GM21381 (cell line): Measurements from ENCODE around the gene CFAP100.

ENCODE experiments used
- ATAC-seq: cut with Tn5 transposase; IDR thresholded peaks from one replicate; pipeline ENCODE4 v1.9.1; 2021; ENCODE audit warnings: mild to moderate bottlenecking, moderate library complexity; ENCODE audit not compliant: unreplicated experiment

Gene CFAP100

GRCh38 chr3:126356373-126357264 is 38.1 kb upstream of the CFAP100 start:
- ATAC-seq = no peak

- ATAC-seq = peak; percentile 79
Measured at GRCh38 chr3:126357295-126358037, 37.2 kb upstream of the CFAP100 start, which contains the start of gene KLF15. TSS of gene KLF15 (minus strand) at chr3:126357408. CDS start at chr3:126352922, 4,486 bp downstream.

DNA sequence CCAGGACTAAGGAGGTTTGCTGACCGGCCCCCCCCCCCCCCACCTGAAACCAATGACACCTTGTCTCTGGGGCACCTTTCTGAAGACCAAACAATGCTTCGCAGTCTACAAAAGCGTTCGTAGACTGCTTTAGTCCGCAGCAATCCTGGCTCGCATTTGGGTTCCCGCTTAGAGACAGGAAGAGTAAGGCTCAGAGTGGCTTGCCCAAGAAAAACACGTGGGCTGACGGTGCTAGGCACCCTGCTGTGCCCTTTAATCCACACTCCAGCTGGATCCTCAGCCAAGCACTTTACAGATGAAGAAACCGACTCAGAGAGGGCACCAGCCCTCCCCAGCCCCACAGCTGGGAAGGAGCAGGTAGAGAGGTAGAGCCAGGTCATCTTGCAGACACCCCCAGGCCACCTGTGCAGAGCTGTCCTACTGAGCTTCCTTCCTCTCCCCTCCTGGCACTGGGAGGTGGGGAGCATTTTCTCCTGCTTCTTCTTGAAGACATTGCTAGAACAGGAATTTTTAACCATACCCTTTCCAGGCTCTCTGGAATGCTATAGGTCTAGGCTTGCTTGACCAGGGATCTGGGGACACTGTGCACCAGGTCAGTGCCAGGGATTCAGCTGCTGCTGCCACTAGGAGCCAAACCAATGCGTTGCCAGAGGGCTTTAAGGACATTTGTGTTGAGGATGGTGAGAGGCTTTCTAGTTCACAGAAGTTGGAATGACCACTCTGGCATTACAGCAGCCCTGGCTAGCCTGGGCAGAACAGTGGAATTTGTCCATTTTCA is 36.5 kb upstream of the CFAP100 start:
- no peak for ATAC-seq

- ATAC-seq = no peak
Measured at GRCh38 chr3:126358816-126359181, 35.9 kb upstream of the CFAP100 start.

DNA sequence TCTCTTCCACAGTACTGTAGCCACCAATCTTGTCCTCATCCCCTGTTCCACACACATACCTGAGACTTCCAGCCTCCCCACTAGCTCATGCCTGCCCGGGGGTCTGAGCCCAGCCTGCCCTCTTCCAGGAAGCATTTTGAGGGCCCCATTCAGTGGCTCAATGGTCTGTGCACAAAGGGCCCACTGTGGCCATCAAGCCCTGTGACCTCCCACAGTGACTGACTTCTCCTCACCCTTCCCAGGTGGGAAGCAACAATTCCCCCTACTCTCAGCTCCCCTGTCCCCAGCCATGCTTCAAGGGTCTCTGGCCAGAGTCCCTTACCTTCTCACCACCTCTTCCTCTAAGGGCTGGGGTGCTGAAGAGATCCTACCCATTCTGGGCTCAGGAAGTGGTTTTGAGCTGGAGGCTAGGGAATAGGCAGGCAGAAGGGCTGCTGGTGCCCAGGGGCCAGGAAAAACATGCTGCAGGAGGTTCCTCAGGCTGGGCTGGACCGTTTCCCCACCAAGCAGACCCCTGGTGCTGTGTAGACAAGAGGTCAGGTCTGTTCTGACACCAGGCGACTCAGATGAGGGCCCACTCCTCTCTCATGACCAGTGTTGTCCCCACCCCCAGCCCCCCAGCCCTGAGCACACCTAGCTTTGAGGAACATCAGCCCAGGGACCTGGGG is 34.5 kb upstream of the CFAP100 start:
- no peak for ATAC-seq

- ATAC-seq = no peak
Measured at GRCh38 chr3:126360714-126361060, 34.0 kb upstream of the CFAP100 start.

DNA sequence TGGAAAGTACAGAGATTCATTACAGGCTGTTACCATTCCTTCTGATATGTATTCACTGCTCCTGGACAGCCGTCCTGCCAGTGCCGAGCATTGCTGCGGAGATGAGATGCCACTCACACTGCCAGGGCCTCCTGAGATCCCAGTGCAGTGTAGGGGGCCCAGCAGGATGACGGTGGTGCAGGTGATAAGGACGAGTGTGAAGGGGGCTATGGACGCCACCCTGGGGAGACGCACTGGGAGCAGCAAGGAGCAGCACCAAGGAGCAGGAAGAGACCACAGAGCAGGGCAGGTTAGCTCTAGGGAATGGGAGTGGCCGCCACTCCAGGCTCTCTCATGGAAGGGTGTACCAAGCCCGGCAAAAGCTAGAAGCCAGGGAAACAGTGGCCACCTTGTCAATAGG is 33.5 kb upstream of the CFAP100 start:
- no peak for ATAC-seq

DNA sequence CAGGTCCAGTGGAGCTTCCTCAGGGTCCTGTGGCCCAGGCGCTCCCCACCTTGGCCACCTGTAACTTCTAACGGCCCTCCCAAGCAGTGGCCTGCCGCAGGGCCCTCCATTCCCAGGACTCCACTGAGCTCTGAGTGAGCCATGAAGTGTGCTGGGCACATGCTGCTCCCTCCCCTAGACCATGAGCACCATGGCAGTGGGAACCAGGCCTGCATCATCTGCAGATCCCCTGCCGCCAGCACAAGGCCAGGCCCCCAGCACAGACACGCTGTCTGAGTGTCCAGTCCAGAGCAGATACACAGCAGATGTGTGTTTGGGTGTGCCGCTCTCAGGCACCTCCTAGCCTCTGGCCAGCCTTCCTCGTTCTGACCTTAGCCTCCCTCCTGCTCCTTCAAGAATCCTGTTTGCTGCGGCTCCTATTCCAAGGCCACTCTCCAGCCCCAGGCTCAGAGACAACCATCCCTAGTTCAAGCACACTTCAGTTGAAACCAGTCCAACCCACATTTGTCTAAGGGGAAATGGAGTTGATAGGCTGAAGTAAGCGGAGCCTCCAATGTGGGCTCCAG is 30.5 kb upstream of the CFAP100 start:
- ATAC-seq = no peak

DNA sequence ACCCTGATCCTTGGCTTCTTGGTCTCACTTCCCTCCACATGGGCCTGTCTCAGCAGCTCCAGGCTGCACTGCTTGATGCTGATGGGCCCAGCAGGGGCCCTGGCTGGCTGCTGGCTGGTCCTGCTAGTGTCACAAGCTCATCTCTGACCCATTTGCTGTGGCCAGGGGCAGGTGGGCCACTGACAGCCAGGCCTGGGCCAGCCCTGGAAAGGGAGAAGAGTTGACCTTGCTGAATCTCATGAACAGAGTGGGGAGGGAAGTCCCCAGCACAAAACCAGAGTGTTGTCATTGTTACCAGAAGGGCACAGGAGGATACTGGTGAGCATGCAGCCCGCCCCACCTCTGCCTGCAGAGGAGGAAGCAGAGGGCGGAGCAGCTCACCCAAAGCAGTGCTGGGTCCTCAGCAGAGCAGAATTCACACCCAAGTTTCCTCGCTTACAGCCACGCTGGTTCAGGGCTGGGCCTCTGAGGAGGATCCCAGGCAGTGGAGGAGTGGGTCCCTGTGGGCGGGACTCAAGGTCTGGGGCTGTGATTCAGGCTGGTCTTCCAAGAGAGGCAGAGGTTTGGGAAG is 29.9 kb upstream of the CFAP100 start:
- no peak for ATAC-seq

- no peak for ATAC-seq
Measured at GRCh38 chr3:126365351-126366277, 29.1 kb upstream of the CFAP100 start.

GRCh38 chr3:126367316-126367805 is 27.3 kb upstream of the CFAP100 start:
- ATAC-seq = no peak

DNA sequence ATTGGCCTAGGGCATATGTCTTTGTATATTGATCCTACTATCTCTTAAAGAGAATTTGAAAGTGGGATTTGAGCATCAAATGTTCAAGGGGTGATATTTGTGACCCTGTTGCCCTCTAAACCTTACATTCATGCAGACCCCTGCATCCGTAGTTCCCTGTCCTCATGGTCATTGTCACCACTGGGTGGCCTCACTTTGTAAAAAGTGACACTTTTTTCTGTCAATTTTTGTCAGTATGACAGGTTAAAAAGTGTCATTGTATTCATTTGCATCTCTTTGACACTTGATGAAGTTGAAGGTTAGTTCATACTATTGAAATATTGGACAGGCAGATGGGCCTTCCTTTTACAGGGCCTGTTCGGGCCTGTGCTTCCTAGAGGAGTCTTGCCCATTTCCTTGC is 25.2 kb upstream of the CFAP100 start:
- no peak for ATAC-seq

DNA sequence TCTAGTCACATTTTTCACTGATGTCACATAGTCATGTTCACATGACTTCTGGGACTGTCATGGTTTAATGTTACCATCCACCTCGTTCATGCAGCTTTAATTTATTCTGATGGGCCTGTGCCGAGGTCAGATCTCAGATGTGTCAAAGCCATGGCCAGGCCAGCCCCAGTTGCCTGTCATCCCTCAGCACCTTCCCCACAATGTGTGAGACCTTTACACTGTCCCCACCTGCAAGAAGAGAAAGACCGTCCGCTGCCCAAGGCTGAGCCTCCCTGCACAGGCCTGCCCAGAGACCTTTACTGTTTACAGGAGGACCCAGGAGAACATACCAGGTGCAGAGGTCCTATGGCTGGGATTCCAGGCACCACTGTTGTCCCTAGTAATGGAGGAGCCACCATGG is 24.7 kb upstream of the CFAP100 start:
- ATAC-seq = no peak

DNA sequence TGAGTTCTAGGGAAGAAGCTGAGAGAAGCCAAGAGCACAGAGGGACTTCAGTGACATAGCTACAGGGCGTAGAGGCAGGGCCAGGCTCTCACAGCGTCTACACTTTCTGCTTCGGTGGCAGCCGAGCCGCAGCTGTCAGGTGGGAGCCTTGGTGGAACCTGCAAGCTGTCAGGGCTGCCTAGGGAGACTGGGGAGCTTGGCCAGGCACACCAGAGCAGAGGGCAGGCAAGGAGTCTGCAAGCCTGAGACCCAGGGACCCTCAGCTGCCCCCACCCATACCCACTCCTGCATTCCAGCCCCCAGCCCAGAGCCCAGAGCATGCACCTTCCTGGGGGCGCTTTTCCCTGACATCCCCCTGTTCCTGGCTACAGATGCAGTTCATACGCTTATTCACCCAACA is 24.1 kb upstream of the CFAP100 start:
- ATAC-seq = no peak

DNA sequence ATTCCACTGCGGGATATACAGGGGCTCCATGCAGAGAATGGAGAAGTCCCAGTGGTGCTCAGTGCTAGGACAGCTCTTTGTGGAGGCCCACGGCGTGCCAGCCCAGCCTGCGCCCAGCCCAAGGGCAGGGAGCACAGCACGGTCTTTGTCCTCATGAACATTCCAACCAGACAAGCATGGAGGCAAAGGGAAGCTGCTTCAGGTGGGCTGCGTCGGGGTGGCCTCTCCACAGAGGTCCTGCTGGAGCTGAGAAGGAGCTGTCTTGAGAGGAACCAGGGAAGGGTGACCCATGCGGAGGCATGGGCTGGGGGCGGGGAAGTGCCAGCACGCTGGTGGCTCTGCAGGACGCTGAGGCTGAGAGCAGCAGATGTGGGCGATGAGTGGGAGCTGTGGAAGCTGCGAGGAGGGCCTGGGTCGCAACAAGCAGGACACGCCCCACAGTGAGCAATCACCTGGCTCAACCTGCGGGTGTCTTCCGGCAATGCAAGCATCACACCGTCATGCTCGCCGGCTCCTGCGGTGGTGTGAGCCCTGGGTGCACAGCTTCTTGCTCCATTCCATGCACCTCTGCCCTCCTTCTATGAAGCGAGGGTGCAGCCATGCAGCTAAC is 23.5 kb upstream of the CFAP100 start:
- ATAC-seq = no peak

DNA sequence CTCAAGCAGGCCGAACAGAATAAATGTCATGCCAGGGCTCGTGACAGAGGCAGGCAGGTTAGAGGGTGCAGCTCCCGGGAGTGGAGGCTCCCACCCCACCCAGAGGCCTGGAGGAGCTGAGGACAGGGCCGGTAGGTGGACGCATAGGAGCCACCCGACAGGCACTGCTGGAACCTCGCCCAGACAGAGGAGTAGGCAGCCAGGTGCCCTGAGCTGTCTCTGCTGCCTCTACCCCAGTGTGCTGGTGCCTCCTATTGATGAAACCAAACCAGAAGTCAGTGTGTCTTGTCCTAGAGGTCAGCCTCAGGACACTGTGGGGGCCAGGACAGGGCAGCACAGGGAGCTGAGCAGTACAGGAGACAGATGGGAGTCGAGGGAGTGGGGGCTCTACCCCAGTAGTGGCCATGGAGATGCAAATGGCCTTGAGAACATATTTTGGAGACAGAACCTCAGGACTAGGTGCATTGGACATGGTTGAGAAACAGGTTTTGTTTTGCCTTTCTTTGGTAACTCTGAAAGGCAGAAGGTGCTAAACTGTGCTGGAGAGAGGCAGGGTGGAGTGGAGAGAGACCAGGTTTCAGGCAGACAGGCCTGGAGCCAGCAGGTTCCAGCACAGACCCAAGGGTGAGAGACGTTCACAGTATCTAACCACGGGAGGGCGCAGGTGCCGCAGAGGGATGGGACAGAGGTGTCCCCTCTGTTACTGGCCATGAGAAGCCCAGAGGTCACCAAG is 22.1 kb upstream of the CFAP100 start:
- ATAC-seq = no peak

DNA sequence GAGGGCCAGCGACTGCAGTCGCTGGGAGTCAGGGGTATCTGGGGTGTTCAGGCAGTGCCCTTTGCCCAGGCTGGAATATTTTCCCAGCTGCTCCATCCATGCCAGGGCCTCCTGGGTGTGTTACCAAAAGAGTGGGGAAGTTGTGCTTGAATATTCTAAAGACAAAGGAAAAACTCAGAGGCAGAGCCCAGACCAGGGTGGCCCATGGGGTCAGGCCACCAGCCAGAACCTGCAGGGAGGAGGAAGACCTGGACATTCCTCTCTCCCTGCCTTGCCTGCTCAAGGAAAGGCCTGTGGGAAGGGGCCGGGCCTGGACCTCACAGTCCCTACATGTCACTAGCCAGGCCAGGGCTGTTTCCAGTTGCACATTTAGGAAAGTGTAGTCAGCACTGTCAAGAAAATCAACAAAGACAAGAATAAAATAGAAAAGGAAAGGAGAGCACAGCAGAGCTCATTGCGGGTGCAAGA is 21.5 kb upstream of the CFAP100 start:
- no peak for ATAC-seq
